Right ventricle myocardium inferior (tissue), 1 donor: ENCODE results near the gene ZNG1C. TPM values are rescaled to one million over a fixed set of nuclear protein-coding genes. Genes with fewer than 3 reads are reported as not detected.
"Not testable (repeated sequence)": the region's sequence is repeated elsewhere in the genome, so short reads cannot be mapped to it uniquely, and the experiment has no call there.

Experiments used
- ATAC-seq: fragments of 200-7000 bp; cut with Tn5 transposase; one replicate; pipeline ENCODE4 v1.9.1; 2020; ENCODE audit warnings: mild to moderate bottlenecking, moderate library complexity
- DNase-seq: peaks from one replicate; pipeline ENCODE4 v3.0.0; 2021; ENCODE audit errors: missing footprints
- intact Hi-C: fragments of 100-400 bp; cut with DNase I; formaldehyde crosslinking; loops from one replicate; pipeline ENCODE4 v1.11.0; 2022
- long read RNA-seq: library from polyadenylated mRNA; unstranded; transcript quantifications from one replicate; pipeline ENCODE4 v2.0.0, GENCODE V29; 2021
- total RNA-seq: library from RNA; stranded (reverse); fragmentation: NEBNext Ultra II Directional; extraction: Animal tissue kit (Norgen Biotek cat#: 25700); gene quantifications from one replicate; pipeline ENCODE4 v1.2.1, GENCODE V29; 2021
- donor health status: DM: no; HTN: yes; CAD: no; lungs with severe emphysema.

The ZNG1C gene
- 12.7 TPM for total RNA-seq
- long read RNA-seq, transcript CBWD3-206 (3 exons, 1,736 nt) = major isoform, 6 of 8 reads
- long read RNA-seq, partial matches to known transcripts = 0 of 8 reads
- long read RNA-seq, other reads (novel, unspliced or antisense) = 2 of 8 reads

DNA sequence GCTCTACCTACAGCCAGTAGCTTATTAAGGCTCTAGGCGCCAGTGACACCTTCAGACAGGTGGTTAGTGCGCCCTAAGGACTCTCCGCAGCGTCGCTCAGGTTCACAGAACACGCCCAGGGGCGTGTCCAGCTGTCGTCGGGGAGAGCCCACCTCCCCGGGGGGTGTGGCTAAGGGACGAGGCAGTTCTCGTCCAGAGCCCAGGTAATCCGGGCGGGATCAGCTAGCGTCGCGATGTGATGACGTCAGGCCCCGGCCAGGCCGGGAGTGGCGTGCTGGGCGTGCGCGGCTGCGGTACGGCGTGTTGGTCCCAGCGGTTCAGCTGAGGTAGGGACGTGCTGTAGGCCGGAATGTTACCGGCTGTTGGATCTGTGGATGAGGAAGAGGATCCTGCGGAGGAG is at the start of gene ZNG1C:
Gene ZNG1C, plus strand, starts transcription at position 301 of the 400 bp plus-strand sequence. Its CDS starts 49 bp downstream, at position 350.
- DNase-seq, intact Hi-C loops, ATAC-seq: not testable (repeated sequence)

GRCh38 chr9:68242437-68242836 is 654 bp downstream of the ZNG1C start:
- intact Hi-C loops, ATAC-seq, DNase-seq: not testable (repeated sequence)

- intact Hi-C loops, DNase-seq, ATAC-seq: not testable (repeated sequence)
Observed at GRCh38 chr9:68281041-68281440, 39.3 kb downstream of the ZNG1C start.

- ATAC-seq, DNase-seq, intact Hi-C loops: not testable (repeated sequence)
Observed at GRCh38 chr9:68302567-68302966, 60.8 kb downstream of the ZNG1C start, which contains the start of gene FOXD4L3. TSS of gene FOXD4L3 (plus strand) at chr9:68302867. CDS start at chr9:68302952, 85 bp downstream.

DNA sequence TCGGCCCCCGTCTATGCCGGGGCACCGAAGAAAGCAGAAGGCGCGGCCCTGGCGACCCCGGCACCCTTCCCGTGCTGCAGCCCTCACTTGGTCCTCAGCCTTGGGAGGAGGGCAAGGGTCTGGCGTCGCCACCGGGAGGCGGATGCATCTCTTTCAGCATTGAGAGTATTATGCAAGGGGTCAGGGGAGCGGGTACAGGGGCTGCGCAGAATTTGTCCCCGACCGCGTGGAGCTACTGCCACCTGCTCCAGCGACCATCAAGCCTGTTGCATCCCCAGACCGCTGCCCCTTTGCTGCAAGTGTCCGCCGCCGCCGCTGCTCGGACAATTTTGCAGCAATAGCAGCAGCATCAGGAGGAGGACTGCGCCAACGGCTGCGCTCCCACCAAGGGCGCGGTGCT is 62.0 kb downstream of the ZNG1C start:
- ATAC-seq, DNase-seq, intact Hi-C loops: not testable (repeated sequence)

DNA sequence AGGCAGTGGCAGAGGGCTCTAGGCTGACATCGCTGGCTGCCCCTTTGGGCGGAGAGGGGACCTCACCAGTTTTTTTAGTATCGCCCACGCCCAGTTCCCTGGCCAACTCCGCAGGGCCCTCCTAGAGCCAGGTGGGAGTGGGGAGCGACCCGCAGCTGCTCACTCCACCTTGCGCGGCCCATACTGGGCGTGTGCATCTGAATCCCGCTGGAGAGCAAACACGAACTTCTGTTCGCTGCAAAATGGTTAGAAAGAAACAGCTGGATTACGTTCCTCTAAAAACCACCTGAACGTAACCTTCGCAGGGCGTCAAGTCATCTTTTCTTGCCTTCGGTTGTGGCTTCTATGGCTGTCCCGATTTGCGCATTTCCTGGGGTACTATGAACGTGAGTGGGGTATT is 62.4 kb downstream of the ZNG1C start:
- ATAC-seq, DNase-seq, intact Hi-C loops: not testable (repeated sequence)

DNA sequence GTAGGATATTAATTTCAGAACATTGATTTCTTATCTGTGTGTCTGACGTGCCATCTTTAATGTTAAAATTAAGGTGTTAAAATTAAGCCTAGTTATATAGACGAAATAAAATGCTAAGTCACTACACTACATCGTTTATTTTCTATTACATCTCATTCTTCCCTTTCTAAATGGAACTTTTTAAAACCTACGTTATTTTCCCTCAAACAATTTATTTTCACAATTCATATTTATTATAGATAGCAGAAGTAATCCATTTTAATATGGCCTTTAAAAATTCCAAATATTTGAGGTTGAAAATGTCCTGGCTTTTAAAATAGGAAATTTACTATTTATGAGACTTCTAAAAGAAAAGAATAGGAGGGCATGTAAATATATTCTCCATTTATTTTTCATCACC is 63.0 kb downstream of the ZNG1C start:
- DNase-seq, ATAC-seq, intact Hi-C loops: not testable (repeated sequence)

GRCh38 chr9:68305680-68306285 is 64.0 kb downstream of the ZNG1C start:
- DNase-seq, intact Hi-C loops, ATAC-seq: not testable (repeated sequence)

GRCh38 chr9:68306391-68306964 is 64.7 kb downstream of the ZNG1C start:
- intact Hi-C loops, DNase-seq, ATAC-seq: not testable (repeated sequence)

- peak; percentile 38 for ATAC-seq
- DNase-seq, intact Hi-C loops: not testable (repeated sequence)
Observed at GRCh38 chr9:68307127-68307526, 65.3 kb downstream of the ZNG1C start.

DNA sequence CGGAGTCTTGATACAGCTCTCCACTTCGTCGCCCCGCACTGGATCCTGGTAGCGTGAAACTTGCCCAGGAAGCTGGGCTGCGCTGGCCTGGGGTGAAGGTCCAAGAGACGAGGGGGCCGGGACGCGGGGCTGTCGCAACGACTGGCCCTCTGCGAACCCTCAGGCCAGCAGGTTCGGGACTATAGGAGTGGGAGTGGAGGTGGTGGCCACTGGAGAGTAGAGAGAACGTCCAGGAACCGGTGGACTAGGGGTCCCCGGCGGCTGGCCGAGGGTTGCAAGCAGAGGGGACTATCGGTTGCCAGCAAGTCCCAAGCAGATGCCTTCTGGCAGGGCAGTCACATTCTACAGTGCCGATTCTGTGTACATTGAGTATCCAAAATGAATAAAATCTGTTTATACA is 65.9 kb downstream of the ZNG1C start:
- peak; percentile 49 for ATAC-seq
- DNase-seq = peak; percentile 45
- intact Hi-C loops = not testable (repeated sequence)

GRCh38 chr9:68311208-68311607 is 69.4 kb downstream of the ZNG1C start:
- ATAC-seq, intact Hi-C loops, DNase-seq: not testable (repeated sequence)

DNA sequence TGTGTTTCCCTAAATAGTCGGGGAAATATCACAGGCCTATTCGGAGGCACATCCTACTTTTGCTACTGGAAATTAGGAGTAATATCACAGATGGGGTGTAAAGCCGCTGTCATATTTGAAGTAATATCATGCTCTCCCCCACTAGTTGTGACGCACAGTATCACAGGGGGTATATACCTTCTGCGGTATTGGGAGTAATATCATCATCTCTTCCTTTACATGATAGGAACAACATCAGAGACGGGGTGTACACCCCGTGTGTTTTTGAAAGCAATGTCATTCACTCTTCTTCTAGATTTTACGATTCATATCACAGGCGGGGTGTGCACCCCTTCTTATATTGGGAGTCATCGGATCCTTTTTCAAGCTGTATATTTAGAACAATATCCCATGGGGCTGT is 76.4 kb downstream of the ZNG1C start:
- DNase-seq, ATAC-seq, intact Hi-C loops: not testable (repeated sequence)

DNA sequence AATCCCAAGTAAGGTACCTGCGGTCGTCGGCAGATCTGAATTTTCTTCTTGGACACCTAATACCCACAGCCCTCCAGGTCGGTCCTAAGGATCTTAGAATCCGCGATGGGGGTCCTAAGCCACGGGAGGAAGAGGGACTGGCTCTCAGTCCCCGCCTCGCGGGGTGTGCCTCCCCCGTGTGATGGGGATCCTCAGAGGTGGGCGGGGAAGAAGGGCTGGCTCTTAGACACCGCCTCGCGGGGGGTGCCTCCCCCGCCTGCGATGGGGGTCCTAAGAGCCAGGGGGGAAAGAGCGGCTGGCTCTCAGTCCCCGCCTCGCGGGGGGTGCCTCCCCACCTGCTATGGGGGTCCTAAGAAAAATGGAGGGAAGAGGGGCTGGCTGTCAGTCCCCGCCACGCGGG is 82.0 kb downstream of the ZNG1C start:
- DNase-seq, intact Hi-C loops, ATAC-seq: not testable (repeated sequence)

GRCh38 chr9:68324518-68324917 is 82.7 kb downstream of the ZNG1C start:
- intact Hi-C loops, DNase-seq, ATAC-seq: not testable (repeated sequence)

DNA sequence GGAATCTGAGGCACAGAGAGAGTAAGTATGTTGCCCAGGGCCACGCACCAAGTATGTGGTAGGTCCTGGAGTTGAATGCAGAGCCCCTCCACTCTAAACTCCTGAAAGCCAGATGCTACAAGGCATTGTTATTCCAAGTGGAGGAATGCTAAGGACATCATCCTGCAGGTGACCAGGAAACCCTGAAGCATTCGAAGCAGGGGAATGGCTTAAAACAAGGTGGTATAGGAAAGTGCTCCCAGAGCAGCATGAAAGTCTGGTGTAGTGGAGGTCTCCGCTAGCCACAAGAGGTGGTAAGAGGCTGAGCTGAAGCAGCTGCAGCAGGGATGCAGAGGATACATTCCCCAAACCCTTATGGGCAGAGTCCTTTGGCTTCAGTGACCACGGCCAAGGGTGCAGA is 87.3 kb downstream of the ZNG1C start:
- not testable (repeated sequence) for ATAC-seq

GRCh38 chr9:68330531-68331173 is 88.9 kb downstream of the ZNG1C start:
- ATAC-seq, DNase-seq, intact Hi-C loops: not testable (repeated sequence)

More for the DNA sequence above, 87.3 kb downstream of the ZNG1C start:
- DNase-seq, intact Hi-C loops: not testable (repeated sequence)

GRCh38 chr9:68332122-68332521 is 90.3 kb downstream of the ZNG1C start:
- intact Hi-C loops, ATAC-seq, DNase-seq: not testable (repeated sequence)

GRCh38 chr9:68335935-68336334 is 94.2 kb downstream of the ZNG1C start:
- intact Hi-C loops, DNase-seq, ATAC-seq: not testable (repeated sequence)
